Cardiac muscle cell (in vitro differentiated cells and primary cell): Measurements from ENCODE around the gene BRD7. TPM values are rescaled to one million over a fixed set of nuclear protein-coding genes. Genes with fewer than 3 reads are reported as not detected.

Source experiments
- DNase-seq, 2 donors: peaks; one replicate each; pipeline versions ENCODE4 v3.0.0 to v3.0.0-alpha.2; 2010 to 2017; ENCODE audit warnings: low read depth in 1 of 2, low spot score in 1 of 2
- H3K27ac ChIP-seq: fragments of 200-600 bp; sonication (generic); 2 replicates; pipeline ENCODE4 v1.5.1; 2016
- H3K27me3 ChIP-seq: fragments of 200-600 bp; sonication (generic); 2 replicates; pipeline ENCODE4 v1.6.0; 2016; ENCODE audit warnings: control low read depth
- H3K36me3 ChIP-seq: fragments of 200-600 bp; sonication (generic); 2 replicates; pipeline ENCODE4 v1.5.1; 2016; ENCODE audit warnings: control low read depth
- H3K4me1 ChIP-seq: fragments of 200-600 bp; sonication (generic); 2 replicates; pipeline ENCODE4 v1.8.1; 2017; ENCODE audit warnings: low read depth, mild to moderate bottlenecking, mixed run types
- H3K4me3 ChIP-seq: fragments of 200-600 bp; sonication (generic); 2 replicates; pipeline ENCODE4 v1.5.1; 2016; ENCODE audit warnings: mild to moderate bottlenecking
- H3K9me3 ChIP-seq: fragments of 200-600 bp; sonication (generic); 2 replicates; pipeline ENCODE4 v1.5.1; 2017; ENCODE audit warnings: low read depth, mild to moderate bottlenecking, control low read depth
- polyA plus RNA-seq: library from polyadenylated mRNA; unstranded; fragments of >200 nt; fragmentation: Nextera tagmentation; extraction: Ambion mirVana; gene quantifications from 2 replicates; pipeline ENCODE4 v1.2.1, GENCODE V29; 2016
- total RNA-seq: library from RNA; depleted of rRNA; stranded (reverse); fragments of >200 nt; gene quantifications from 2 replicates; pipeline ENCODE4 v1.2.3, GENCODE V29; 2016
- TF ChIP-seq, protein P1 (sequence below): IDR thresholded peaks from 2 replicates; pipeline ENCODE4 v1.5.1; 2012; ENCODE audit warnings: low read depth, mild to moderate bottlenecking, low read length

The BRD7 gene
- total and polyA plus RNA-seq, 2 experiments from 2014 or later = 80.1 to 89.2 TPM

DNA sequence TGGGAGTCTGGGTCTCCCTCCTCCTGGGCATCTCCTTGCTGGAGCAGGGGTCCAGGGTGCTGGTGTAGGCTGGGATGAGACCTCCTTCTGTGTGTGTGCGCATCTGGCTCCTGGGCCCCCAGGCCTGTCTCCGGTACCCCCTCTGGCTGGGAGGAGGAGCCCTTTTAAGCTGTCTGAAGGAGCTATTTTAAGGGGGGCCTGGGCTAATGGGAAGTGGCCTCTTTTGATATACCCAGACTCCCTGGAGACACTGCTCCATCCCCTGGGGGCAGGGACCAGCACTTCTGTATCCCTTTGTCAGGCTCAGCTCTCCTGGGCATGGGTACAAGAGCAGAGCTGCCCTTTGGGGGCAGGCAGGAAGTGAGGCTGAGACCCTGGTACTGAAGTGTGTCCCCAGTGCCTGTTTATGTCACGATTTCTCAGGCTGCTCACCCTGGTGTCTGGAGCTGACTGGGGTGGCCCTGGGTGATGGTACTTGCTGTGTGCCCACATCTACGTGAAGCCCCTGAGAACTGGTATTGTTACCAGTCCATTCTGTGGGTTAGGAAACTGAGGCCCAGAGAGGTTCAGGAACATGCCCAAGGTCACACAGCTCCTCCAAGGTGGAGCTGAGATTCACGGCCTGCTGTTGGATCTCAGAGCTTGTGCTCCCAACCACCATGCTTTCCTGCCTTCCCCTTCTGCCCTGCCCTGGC is 96.0 kb downstream of the BRD7 start:
- H3K4me3 ChIP-seq = no peak overlapping the region
- no peak for DNase-seq
- no peak overlapping the region for H3K27ac ChIP-seq
- no peaks in the 10 kb centered on the region for H3K36me3 ChIP-seq
- TF ChIP-seq, protein P1, sequence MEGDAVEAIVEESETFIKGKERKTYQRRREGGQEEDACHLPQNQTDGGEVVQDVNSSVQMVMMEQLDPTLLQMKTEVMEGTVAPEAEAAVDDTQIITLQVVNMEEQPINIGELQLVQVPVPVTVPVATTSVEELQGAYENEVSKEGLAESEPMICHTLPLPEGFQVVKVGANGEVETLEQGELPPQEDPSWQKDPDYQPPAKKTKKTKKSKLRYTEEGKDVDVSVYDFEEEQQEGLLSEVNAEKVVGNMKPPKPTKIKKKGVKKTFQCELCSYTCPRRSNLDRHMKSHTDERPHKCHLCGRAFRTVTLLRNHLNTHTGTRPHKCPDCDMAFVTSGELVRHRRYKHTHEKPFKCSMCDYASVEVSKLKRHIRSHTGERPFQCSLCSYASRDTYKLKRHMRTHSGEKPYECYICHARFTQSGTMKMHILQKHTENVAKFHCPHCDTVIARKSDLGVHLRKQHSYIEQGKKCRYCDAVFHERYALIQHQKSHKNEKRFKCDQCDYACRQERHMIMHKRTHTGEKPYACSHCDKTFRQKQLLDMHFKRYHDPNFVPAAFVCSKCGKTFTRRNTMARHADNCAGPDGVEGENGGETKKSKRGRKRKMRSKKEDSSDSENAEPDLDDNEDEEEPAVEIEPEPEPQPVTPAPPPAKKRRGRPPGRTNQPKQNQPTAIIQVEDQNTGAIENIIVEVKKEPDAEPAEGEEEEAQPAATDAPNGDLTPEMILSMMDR = no peak
- H3K9me3 ChIP-seq = no peaks in the 10 kb centered on the region
- no peaks in the 10 kb centered on the region for H3K27me3 ChIP-seq
- peaks cover 10% of the 10 kb centered on the region for H3K4me1 ChIP-seq

DNA sequence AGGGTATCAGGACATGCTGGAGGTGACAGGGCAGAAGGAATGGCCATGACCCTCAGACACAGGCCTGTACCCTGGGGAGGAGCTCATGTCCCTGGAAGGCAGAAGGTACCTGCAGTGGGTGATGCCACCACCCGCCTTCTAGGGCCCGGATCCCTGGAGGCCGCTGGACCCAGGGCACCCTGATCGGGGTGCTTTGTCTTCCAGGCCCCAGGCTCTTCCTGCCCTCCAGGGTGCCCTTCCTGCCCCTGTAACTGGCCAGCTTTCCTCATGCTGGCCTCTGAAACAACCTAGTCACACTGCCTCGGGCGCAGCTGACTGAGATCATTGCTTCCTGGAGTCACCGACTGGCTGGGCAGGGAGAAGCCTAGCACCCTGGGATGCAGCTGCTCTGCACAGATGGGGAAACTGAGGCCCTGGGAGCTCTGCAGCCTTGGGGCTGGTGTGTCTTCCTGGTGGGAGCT is 96.6 kb downstream of the BRD7 start:
- Histone ChIP-seq H3K9me3 (no peaks in the 10 kb centered on the region), H3K4me1 (peaks cover 10% of the 10 kb centered on the region), H3K4me3 (no peak overlapping the region), H3K27ac (no peak overlapping the region), H3K27me3 (no peaks in the 10 kb centered on the region), H3K36me3 (no peaks in the 10 kb centered on the region)
- DNase-seq = no peak
- TF ChIP-seq, protein P1 = no peak

DNA sequence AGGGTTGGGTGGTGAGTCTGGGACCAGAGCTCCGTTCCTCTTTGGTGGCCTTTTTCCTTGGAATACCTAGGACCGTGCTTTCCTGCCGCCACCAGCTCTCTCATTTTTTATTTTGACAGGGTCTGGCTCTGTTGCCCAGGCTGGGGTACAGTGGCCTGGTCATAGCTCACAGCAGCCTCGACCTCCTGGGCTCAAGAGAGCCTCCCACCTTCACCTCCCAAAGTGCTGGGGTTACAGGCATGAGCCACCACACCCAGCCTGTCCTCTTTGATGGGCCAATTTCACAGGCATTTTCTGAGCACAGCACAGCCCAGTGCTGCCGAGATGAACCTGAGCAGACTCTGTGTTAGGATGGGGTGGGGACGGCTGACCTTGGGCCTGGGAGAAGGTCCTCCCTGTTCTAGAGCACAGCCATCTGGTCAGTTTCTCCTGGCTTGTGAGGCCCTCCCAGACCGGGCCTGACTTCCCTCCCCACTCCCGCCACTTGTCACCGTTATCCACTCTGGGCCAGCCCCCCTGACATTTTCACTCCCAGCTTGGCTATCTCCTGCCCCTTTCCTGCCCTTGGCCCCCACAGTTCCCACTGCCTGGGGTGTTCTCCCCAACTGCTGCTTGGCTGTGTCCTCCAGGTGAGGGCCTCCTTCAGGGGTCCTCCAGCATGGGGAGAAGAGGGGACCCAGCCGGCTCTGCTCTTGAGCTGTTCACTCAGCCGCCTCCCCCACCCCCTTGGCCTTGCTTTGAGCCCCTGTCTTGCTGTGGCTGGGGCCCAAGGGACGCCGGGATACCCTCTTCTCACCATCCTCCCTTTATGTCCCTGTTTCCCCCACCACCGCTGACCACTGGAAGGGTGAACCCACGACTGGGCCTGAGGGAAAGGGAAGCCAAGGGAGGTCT is 97.4 kb downstream of the BRD7 start:
- TF ChIP-seq, protein P1 = no peak
- Histone ChIP-seq H3K36me3 (no peaks in the 10 kb centered on the region), H3K9me3 (no peaks in the 10 kb centered on the region), H3K4me1 (peaks cover 12% of the 10 kb centered on the region), H3K27ac (peak overlapping the region; percentile 12), H3K4me3 (no peak overlapping the region), H3K27me3 (no peaks in the 10 kb centered on the region)
- peak in 1 of 2 donors; percentile 63 for DNase-seq

DNA sequence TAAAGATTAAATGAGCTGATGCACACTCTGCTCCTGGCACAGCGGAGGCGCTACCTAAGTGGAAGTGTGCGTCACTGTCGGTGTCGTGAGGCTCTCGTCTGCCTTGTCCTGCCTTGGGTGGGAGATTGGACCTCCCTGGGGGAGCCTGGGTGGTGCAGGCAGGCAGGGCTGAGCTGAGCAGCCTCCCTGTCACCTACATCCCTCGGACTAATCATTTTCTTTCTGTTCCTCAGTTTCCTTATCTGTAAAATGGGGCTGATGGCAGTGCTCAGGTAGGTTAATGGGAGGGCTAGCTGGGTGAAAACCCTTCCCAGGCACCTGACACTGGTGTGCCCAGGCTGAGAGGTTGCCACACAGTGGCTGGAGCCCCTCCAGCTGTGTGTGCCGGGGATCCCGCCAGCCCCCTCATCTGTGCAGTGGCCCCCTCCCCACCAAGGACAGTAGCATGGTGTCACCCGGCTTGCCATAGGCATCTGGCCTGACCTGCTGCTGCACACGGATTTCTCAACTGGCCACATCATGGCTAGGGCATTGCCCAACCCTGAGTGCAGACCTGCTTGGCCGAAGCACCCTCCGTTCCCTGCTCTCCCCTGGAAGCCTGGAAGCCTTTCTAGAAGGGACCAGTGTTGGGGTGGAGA is 98.2 kb downstream of the BRD7 start:
- Histone ChIP-seq H3K27ac (no peak overlapping the region), H3K4me1 (peaks cover 17% of the 10 kb centered on the region), H3K9me3 (no peaks in the 10 kb centered on the region), H3K36me3 (no peaks in the 10 kb centered on the region), H3K4me3 (no peak overlapping the region), H3K27me3 (no peaks in the 10 kb centered on the region)
- TF ChIP-seq, protein P1 = no peak
- DNase-seq = no peak

DNA sequence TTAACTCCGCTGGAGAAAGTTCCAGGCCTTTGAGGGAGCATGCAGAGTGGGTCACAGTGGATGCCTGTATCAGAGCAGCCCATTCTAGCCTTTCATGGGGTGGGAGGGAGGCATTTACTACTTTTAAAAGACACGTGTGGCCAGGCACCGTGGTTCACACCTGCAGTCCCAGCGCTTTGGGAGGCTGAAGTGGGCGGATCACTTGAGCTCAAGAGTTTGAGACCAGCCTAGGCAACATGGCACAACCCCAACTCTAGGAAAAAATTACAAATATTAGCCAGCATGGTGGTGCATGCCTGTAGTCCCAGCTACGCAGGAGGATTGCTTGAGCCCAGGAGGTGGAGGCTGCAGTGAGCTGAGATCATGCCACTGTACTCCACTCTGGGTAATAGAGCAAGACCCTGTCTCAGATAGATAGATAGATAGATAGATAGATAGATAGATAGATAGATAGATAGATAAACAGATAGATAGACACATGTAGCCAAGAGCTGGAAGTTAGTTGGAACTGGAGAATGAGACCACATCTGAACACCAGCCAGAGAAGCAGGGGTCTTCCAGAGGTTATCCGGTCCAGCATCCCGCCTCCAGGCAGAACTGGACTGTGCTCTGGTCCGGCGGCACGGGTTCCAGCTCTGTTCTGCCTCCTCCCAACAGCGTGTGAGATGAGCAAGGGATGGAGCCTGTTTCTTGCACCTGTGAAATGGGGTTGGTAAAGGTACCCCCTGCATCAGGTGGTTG is 98.8 kb downstream of the BRD7 start:
- no peaks in the 10 kb centered on the region for H3K9me3 ChIP-seq
- peaks cover 17% of the 10 kb centered on the region for H3K4me1 ChIP-seq
- DNase-seq = no peak
- H3K4me3 ChIP-seq = no peak overlapping the region
- no peaks in the 10 kb centered on the region for H3K36me3 ChIP-seq
- no peaks in the 10 kb centered on the region for H3K27me3 ChIP-seq
- H3K27ac ChIP-seq = no peak overlapping the region
- TF ChIP-seq, protein P1 = no peak
